ENCODE data around the gene PDE7B.

- no peak for TF ChIP-seq CTCF (conservative IDR thresholded peaks at IDR 0.05; ENCODE audit: low read length)
- no peak for TF ChIP-seq EZH2phosphoT487 (IDR thresholded peaks at IDR 0.05; ENCODE audit: borderline replicate concordance)
Observed at GRCh38 chr6:135946674-135947073, 95.2 kb downstream of the PDE7B start.
